Inflammatory macrophage treated with lipopolysaccharide for 1 hour (primary cell): ENCODE measurements around the gene ZNF420.
"Not testable (repeated sequence)": the region's sequence is repeated elsewhere in the genome, so short reads cannot be mapped to it uniquely, and the experiment has no call there.

Experiments used
- DNase-seq, 2 donors: peaks; one replicate each; pipeline ENCODE4 v3.0.0-alpha.2; 2020 to 2022

ZNF420 gene

GRCh38 chr19:37077934-37078716 is at the start of gene ZNF420:
TSS of gene ZNF420 (plus strand) at chr19:37078433. CDS start at chr19:37089119, 10,686 bp downstream.
- DNase-seq: peak; percentile 93 to 94

GRCh38 chr19:37045140-37045539 is 33.1 kb upstream of the ZNF420 start:
- DNase-seq: no peak

- no peak for DNase-seq
Measured at GRCh38 chr19:37055330-37055729, 22.9 kb upstream of the ZNF420 start.

GRCh38 chr19:37056776-37057175 is 21.5 kb upstream of the ZNF420 start:
- no peak for DNase-seq

- no peak for DNase-seq
Measured at GRCh38 chr19:37059142-37059541, 19.1 kb upstream of the ZNF420 start.

- not testable (repeated sequence) for DNase-seq
Measured at GRCh38 chr19:37064886-37065285, 13.3 kb upstream of the ZNF420 start.

GRCh38 chr19:37074111-37074510 is 4.1 kb upstream of the ZNF420 start:
- DNase-seq: no peak

- no peak for DNase-seq
Measured at GRCh38 chr19:37074819-37075362, 3.3 kb upstream of the ZNF420 start.

GRCh38 chr19:37076524-37076923 is 1.7 kb upstream of the ZNF420 start:
- DNase-seq: not testable (repeated sequence)

- DNase-seq: peak in 1 of 2 donors; percentile 4
Measured at GRCh38 chr19:37077501-37077933, 716 bp upstream of the ZNF420 start.

GRCh38 chr19:37078717-37079032 is 442 bp downstream of the ZNF420 start:
- DNase-seq: no peak

- DNase-seq: no peak
Measured at GRCh38 chr19:37079238-37079637, 1.0 kb downstream of the ZNF420 start.

- no peak for DNase-seq
Measured at GRCh38 chr19:37082307-37082706, 4.1 kb downstream of the ZNF420 start.

- DNase-seq: no peak
Measured at GRCh38 chr19:37087110-37087509, 8.9 kb downstream of the ZNF420 start.

- no peak for DNase-seq
Measured at GRCh38 chr19:37095859-37096258, 17.6 kb downstream of the ZNF420 start.

GRCh38 chr19:37098570-37098969 is 20.3 kb downstream of the ZNF420 start:
- DNase-seq: no peak

- DNase-seq: not testable (repeated sequence)
Measured at GRCh38 chr19:37104135-37104534, 25.9 kb downstream of the ZNF420 start.

GRCh38 chr19:37111753-37112152 is 33.5 kb downstream of the ZNF420 start:
- DNase-seq: peak in 1 of 2 donors; percentile 8

- DNase-seq: no peak
Measured at GRCh38 chr19:37114001-37114400, 35.8 kb downstream of the ZNF420 start.

- DNase-seq: not testable (repeated sequence)
Measured at GRCh38 chr19:37122093-37122492, 43.9 kb downstream of the ZNF420 start.

GRCh38 chr19:37127999-37128820 is 50.0 kb downstream of the ZNF420 start:
- no peak for DNase-seq

GRCh38 chr19:37128821-37129177 is 50.6 kb downstream of the ZNF420 start:
- no peak for DNase-seq

GRCh38 chr19:37136111-37136510 is 57.9 kb downstream of the ZNF420 start:
- DNase-seq: no peak

GRCh38 chr19:37148214-37148613 is 70.0 kb downstream of the ZNF420 start:
- no peak for DNase-seq
